Adrenal gland (tissue), 5 donors: ENCODE data around the gene COX10.

Source experiments
- CTCF ChIP-seq, 6 experiments: fragments of 450-650 bp in 4 of 6; fragments of 200-600 bp in 2 of 6; sonication (generic) in 1 of 6; IDR thresholded peaks; 1 replicate in 5 of 6; 2 replicates in 1 of 6; pipeline versions ENCODE4 v1.5.1 to v1.8.0; 2016 to 2021; ENCODE audit warnings: antibody characterized with exemption in 6 of 6, mild to moderate bottlenecking in 2 of 6, moderate library complexity in 1 of 6
- POLR2A ChIP-seq, 2 donors: fragments of 450-650 bp; IDR thresholded peaks; one replicate each; pipeline ENCODE4 v1.6.1; 2017; ENCODE audit warnings: antibody characterized with exemption in 2 of 2, mild to moderate bottlenecking in 2 of 2, moderate library complexity in 1 of 2
- donor health status: DM: no; HTN: no; CAD: no.

DNA sequence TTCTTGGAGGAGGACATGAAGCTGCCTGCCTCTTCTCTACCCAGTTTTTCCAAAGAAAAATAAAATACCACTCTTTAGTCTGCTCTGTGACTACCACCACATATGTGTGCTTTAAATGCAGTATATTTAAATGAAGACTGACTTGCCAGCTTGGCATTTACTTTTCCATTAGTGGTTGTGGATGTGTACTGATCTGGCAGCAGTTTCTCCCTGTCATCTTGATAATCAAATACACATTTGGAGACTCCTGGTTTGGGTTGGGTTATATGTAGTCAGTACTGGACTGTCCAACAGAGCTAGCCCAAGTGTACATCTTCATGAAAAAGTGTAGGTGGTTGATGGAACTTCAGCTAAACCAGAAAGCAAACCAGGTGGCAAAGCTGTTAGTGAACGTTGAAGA is 19.9 kb downstream of the COX10 start:
- TF ChIP-seq CTCF (IDR thresholded peaks at IDR 0.05) (no peak), POLR2A (IDR thresholded peaks at IDR 0.05) (no peak)
